BJ (cell line): ENCODE results near the gene KLF7. TPM values are rescaled to one million over a fixed set of nuclear protein-coding genes. Genes with fewer than 3 reads are reported as not detected.

Experiments used
- CTCF ChIA-PET: fragments of 350-600 bp; formaldehyde crosslinking; extraction: SDS; loops from one replicate; lab custom pipeline; 2021; ENCODE audit warnings: antibody characterized with exemption, inconsistent platforms; lab: Yijun Ruan, JAX
- POLR2A ChIA-PET: fragments of 300-600 bp; sonication (Branson Sonifier 250); formaldehyde crosslinking; extraction: SDS; loops from one replicate; lab custom pipeline; 2021; ENCODE audit warnings: antibody characterized with exemption; lab: Charles Lee
- DNase-seq: peaks from one replicate; pipeline ENCODE4 v3.0.0-alpha.2; 2011; ENCODE audit warnings: low read depth
- H3K27me3 ChIP-seq: 2 replicates; pipeline ENCODE4 v1.6.0; 2011; ENCODE audit warnings: low read length; ENCODE audit not compliant: control insufficient read depth, insufficient read depth
- H3K36me3 ChIP-seq: 2 replicates; pipeline ENCODE4 v1.5.1; 2011; ENCODE audit warnings: low read length; ENCODE audit not compliant: control insufficient read depth, insufficient read depth
- H3K4me3 ChIP-seq: 2 replicates; pipeline ENCODE4 v1.5.1; 2011; ENCODE audit warnings: low read depth, mild to moderate bottlenecking, control low read depth, low read length
- polyA plus RNA-seq: library from polyadenylated mRNA; depleted of rRNA; stranded (reverse); fragments of >200 nt; gene quantifications from 2 replicates; pipeline ENCODE4 v1.2.3, GENCODE V29; 2011
- TF ChIP-seq, protein P1 (sequence below): IDR thresholded peaks from 2 replicates; pipeline ENCODE4 v1.5.1; 2011; ENCODE audit warnings: low read depth, mild to moderate bottlenecking, control low read depth, inconsistent platforms, low read length, moderate library complexity; ENCODE audit not compliant: insufficient read depth

Gene KLF7
- polyA plus RNA-seq, 1 experiment = 41.9 TPM

DNA sequence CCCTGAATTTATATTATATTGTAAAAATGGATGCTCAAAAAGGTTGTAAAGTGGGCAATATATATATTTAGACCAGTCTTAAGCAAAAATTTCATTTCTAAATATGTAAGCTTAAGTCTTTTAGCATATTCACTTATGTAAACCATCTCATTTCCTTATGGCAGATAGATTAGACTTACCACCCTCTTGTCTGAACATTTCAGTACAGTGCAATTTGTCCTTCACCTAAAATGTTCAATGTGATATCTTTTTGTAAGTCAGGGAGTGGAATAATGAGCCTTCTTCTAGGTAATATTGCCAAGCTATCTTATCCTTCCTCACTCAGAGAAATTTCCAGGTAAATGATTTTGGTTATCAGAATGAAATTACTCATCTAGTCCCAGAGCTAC is 92.3 kb downstream of the KLF7 start:
- H3K4me3 ChIP-seq = no peak overlapping the region
- CTCF ChIA-PET = interaction anchor here (0.6 to 2.9 kb wide), 3 partner anchors 10 to 94 kb away, joined by 3 to 14 read pairs (median 7); no protein-coding TSS in a partner anchor
- H3K27me3 ChIP-seq = no peaks in the 10 kb centered on the region
- H3K36me3 ChIP-seq = 0 out of 2 replicates have a peak, but pooled peaks cover under 1% of the 10 kb centered on the region
- POLR2A ChIA-PET = no interaction called here
- no peak for DNase-seq
- TF ChIP-seq, protein P1, sequence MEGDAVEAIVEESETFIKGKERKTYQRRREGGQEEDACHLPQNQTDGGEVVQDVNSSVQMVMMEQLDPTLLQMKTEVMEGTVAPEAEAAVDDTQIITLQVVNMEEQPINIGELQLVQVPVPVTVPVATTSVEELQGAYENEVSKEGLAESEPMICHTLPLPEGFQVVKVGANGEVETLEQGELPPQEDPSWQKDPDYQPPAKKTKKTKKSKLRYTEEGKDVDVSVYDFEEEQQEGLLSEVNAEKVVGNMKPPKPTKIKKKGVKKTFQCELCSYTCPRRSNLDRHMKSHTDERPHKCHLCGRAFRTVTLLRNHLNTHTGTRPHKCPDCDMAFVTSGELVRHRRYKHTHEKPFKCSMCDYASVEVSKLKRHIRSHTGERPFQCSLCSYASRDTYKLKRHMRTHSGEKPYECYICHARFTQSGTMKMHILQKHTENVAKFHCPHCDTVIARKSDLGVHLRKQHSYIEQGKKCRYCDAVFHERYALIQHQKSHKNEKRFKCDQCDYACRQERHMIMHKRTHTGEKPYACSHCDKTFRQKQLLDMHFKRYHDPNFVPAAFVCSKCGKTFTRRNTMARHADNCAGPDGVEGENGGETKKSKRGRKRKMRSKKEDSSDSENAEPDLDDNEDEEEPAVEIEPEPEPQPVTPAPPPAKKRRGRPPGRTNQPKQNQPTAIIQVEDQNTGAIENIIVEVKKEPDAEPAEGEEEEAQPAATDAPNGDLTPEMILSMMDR = no peak

DNA sequence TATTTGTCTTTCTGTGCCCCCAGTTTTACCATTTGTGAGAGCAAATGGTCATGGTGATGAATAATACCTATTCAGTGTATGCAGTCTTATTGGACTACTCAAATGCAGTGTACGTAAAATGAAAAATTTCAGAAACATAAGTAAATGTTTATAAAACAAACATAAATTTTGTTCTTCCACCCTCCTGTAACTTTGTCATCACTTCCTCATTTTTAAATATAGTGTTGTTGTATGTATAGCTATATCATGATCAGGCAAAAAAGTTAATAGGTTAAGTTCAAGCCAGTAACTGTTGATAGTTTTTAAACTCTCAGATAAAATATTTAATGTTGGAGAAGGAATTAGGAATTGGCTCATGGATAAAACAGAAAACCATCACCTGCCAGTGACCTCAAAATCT is 93.2 kb downstream of the KLF7 start:
- Histone ChIP-seq H3K36me3 (no peaks in the 10 kb centered on the region), H3K4me3 (no peak overlapping the region), H3K27me3 (no peaks in the 10 kb centered on the region)
- no peak for DNase-seq
- CTCF ChIA-PET = interaction anchor here (0.6 to 2.9 kb wide), 2 partner anchors 9 to 93 kb away, joined by 3 to 14 read pairs; no protein-coding TSS in a partner anchor
- POLR2A ChIA-PET = no interaction called here
- TF ChIP-seq, protein P1 = no peak

DNA sequence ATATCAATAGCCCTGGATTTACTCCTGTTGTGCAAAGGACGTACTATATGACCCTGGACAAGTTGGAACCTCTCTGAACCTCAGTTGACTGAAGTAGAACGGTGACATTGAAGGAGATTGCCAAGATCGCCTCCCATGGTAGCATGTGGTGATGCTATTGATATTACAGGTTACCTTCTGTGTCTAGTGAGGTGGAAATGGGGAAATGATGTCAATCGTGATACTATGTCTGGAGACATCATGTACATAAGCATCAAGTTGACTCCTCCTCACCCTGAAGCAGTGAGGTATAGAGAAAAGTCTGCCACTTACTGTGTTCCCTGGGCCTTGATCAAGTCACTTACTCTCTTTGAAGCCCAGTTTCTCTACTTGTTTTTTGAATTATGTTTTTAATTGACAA is 93.9 kb downstream of the KLF7 start:
- no peak overlapping the region for H3K4me3 ChIP-seq
- DNase-seq = no peak
- POLR2A ChIA-PET = no interaction called here
- CTCF ChIA-PET = no interaction called here
- H3K36me3 ChIP-seq = no peaks in the 10 kb centered on the region
- TF ChIP-seq, protein P1 = no peak
- no peaks in the 10 kb centered on the region for H3K27me3 ChIP-seq

DNA sequence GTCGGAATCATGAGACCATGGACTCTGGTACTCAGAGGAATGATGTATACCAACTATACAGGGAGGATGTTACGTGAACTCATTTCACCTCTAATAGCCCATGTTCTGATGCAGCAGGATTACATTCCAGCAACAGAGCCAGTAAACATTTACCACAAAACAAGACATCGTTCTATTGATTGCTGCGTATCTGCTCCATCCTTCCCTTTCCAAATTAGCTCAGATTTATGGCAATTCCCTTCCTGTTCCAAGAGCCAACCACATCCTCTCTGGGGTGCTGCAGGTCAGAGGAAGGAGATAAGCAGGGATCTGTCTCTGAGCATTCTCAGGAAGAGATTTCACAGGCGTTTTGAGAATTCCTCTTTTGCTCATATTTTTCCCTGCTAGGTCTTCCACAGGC is 98.3 kb downstream of the KLF7 start:
- TF ChIP-seq, protein P1 = no peak
- ChIA-PET CTCF (interaction anchor here (1.5 kb wide), 1 partner anchor 21 kb away, joined by 4 read pairs; no protein-coding TSS in a partner anchor), POLR2A (interaction anchor here (1.0 kb wide), 1 partner anchor 186 kb away, joined by 3 read pairs; no protein-coding TSS in a partner anchor)
- no peaks in the 10 kb centered on the region for H3K36me3 ChIP-seq
- DNase-seq = no peak
- H3K4me3 ChIP-seq = no peak overlapping the region
- H3K27me3 ChIP-seq = 0 out of 2 replicates have a peak, but pooled peaks cover 1% of the 10 kb centered on the region

DNA sequence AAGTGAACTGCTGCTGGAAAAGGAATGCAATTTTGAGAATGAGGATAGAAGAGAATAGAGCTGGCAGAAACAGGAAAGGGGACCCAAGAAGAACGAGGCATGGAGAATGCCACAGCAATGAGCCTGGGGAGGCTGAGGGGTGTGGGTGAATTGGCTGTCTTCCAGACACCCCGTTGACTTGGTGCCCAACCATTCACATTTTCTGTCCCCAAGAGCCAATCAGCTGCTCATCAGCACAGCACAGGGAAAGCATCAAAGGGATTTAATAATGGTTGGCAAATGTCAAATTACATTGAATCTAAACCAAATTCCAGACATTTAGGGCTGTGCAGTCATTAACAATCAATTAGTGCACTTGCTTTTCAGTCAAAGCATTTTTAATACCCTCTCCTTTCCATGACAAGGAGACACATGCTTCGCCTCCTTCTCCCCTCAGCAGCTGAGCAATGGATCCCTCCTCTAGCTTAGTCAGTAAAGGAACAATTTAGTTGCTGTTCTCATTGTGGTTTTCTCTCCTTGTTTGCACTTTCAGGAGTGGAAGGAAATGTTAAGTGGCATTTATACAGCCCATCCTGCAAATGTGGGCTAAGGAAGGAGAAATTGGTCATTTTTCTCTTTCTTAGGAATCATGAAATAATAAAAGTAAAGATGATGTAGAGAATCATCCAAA is 98.8 kb downstream of the KLF7 start:
- Histone ChIP-seq H3K27me3 (0 out of 2 replicates have a peak, but pooled peaks cover 2% of the 10 kb centered on the region), H3K4me3 (no peak overlapping the region), H3K36me3 (no peaks in the 10 kb centered on the region)
- no peak for DNase-seq
- POLR2A ChIA-PET = interaction anchor here (1.0 kb wide), 1 partner anchor 186 kb away, joined by 3 read pairs; no protein-coding TSS in a partner anchor
- CTCF ChIA-PET = interaction anchor here (0.6 to 1.5 kb wide), 2 partner anchors 20 to 254 kb away, joined by 4 to 6 read pairs; no protein-coding TSS in a partner anchor
- TF ChIP-seq, protein P1 = no peak
